H1 (cell line): ENCODE measurements around the gene POLR1G. TPM values are rescaled to one million over a fixed set of nuclear protein-coding genes. Genes with fewer than 3 reads are reported as not detected.

Experiments used
- EP300 ChIP-seq, 2 experiments: IDR thresholded peaks; 1 replicate in 1 of 2; 2 replicates in 1 of 2; pipeline ENCODE4 v1.6.1; 2011 to 2012; ENCODE audit warnings: low read depth in 2 of 2, low read length in 2 of 2, mild to moderate bottlenecking in 2 of 2, borderline replicate concordance in 1 of 2, inconsistent platforms in 1 of 2, moderate library complexity in 1 of 2
- polyA plus RNA-seq, 7 experiments: library from polyadenylated mRNA; depleted of rRNA in 3 of 7; stranded (reverse) in 5 of 7; unstranded in 2 of 7; fragments of >200 nt in 5 of 7; fragments of 200-250 nt in 2 of 7; gene quantifications; 1 replicate in 5 of 7; 2 replicates in 1 of 7; 4 replicates in 1 of 7; pipeline versions ENCODE4 v1.2.1 to v1.2.3, GENCODE V29; 2011 to 2013; ENCODE audit warnings: missing spikeins in 2 of 7, mixed read lengths in 2 of 7
- total RNA-seq: library from RNA; stranded (reverse); fragmentation: NEBNext Ultra II Directional; extraction: Animal tissue kit (Norgen Biotek cat#: 25700); gene quantifications from 2 replicates; pipeline ENCODE4 v1.2.1, GENCODE V29; 2021

The POLR1G gene
- total and polyA plus RNA-seq, 2 of the 8 experiments (the other 6 are each of a cell fraction or from before 2014, with no cell fraction given) = 16.8 to 34.8 TPM

DNA sequence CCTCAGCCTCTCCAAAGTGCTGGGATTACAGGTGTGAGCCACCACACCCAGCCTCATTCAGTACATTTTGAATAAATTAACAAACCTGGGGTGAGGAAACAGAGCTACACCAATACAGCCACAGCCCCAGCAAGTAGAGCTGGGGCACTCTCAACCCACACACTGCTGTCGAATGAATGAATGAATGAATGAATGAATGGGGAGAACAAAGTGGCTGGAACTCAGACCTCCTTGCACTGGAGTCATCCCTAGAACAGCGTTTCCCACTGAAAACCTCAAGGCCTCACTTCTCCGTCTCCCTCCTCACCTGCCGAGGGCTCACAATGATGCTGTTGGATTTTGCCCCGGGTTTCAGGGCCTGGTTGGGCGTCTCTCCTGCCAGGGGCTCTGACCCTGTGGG, 14.4 kb downstream of the POLR1G start (continued):
- TF ChIP-seq EP300 (IDR thresholded peaks at IDR 0.05; ENCODE audit: borderline replicate concordance in 1 of 2, low read depth in 2 of 2, low read length in 2 of 2) = no peak
